ENCODE results near the gene VIPR2.
"Not testable (repeated sequence)": the region's sequence is repeated elsewhere in the genome, so short reads cannot be mapped to it uniquely, and the experiment has no call there.

VIPR2 gene

GRCh38 chr7:159020987-159021386, 123.7 kb downstream of the VIPR2 start:
- DNase-seq, result no peak

- no peak for DNase-seq
Observed at GRCh38 chr7:159019111-159019510, 125.6 kb downstream of the VIPR2 start.

GRCh38 chr7:159017741-159018140, 126.9 kb downstream of the VIPR2 start:
- no peak for DNase-seq

GRCh38 chr7:159017210-159017609, 127.5 kb downstream of the VIPR2 start:
- no peak for DNase-seq

GRCh38 chr7:159016591-159016990, 128.1 kb downstream of the VIPR2 start:
- DNase-seq, result no peak

- DNase-seq, result no peak
Observed at GRCh38 chr7:159015454-159016410, 128.9 kb downstream of the VIPR2 start.

- no peak for DNase-seq
Observed at GRCh38 chr7:159015081-159015453, 129.6 kb downstream of the VIPR2 start.

GRCh38 chr7:159014297-159015062, 130.2 kb downstream of the VIPR2 start:
- DNase-seq, result no peak

GRCh38 chr7:159013825-159014289, 130.8 kb downstream of the VIPR2 start:
- DNase-seq, result no peak

GRCh38 chr7:159013181-159013690, 131.4 kb downstream of the VIPR2 start:
- no peak for DNase-seq

GRCh38 chr7:159012353-159013069, 132.2 kb downstream of the VIPR2 start:
- no peak for DNase-seq

- no peak for DNase-seq
Observed at GRCh38 chr7:159011722-159012022, 133.0 kb downstream of the VIPR2 start.

- no peak for DNase-seq
Observed at GRCh38 chr7:159010937-159011721, 133.5 kb downstream of the VIPR2 start.

GRCh38 chr7:159010411-159010810, 134.3 kb downstream of the VIPR2 start:
- no peak for DNase-seq

- DNase-seq, result no peak
Observed at GRCh38 chr7:159009951-159010350, 134.7 kb downstream of the VIPR2 start.

- DNase-seq, result no peak
Observed at GRCh38 chr7:159008417-159008816, 136.2 kb downstream of the VIPR2 start.

- DNase-seq, result no peak
Observed at GRCh38 chr7:159007996-159008389, 136.7 kb downstream of the VIPR2 start.

- no peak for DNase-seq
Observed at GRCh38 chr7:159007364-159007995, 137.2 kb downstream of the VIPR2 start.

- no peak for DNase-seq
Observed at GRCh38 chr7:159006610-159007130, 138.0 kb downstream of the VIPR2 start.

GRCh38 chr7:159006022-159006609, 138.6 kb downstream of the VIPR2 start:
- DNase-seq, result not testable (repeated sequence)

GRCh38 chr7:159005618-159006017, 139.0 kb downstream of the VIPR2 start:
- DNase-seq, result no peak

All from activated CD4-positive, CD25-positive, alpha-beta regulatory T cell treated with anti-CD3 and anti-CD28 coated beads, Interleukin-2, amount 50 U/mL, for 72 hours (primary cell).